Fibroblast of lung (primary cell): ENCODE data around the gene TMEM175. TPM values are rescaled to one million over a fixed set of nuclear protein-coding genes. Genes with fewer than 3 reads are reported as not detected.

Experiments
- DNase-seq, 2 donors: peaks; one replicate each; pipeline versions ENCODE4 v3.0.0 to v3.0.0-alpha.2; 2010; ENCODE audit warnings: low read depth in 2 of 2
- H2AFZ ChIP-seq: 2 replicates; pipeline ENCODE4 v1.5.1; 2012; ENCODE audit warnings: low read length, control low read depth, inconsistent platforms
- H3K27ac ChIP-seq: 2 replicates; pipeline ENCODE4 v1.5.1; 2011; ENCODE audit warnings: low read length, control low read depth; ENCODE audit not compliant: insufficient read depth
- H3K27me3 ChIP-seq: 2 replicates; pipeline ENCODE4 v1.5.1; 2011; ENCODE audit warnings: mild to moderate bottlenecking, low read length; ENCODE audit not compliant: control insufficient read depth, insufficient read depth
- H3K36me3 ChIP-seq: 2 replicates; pipeline ENCODE4 v1.5.1; 2011; ENCODE audit warnings: low read length; ENCODE audit not compliant: control insufficient read depth, insufficient read depth
- H3K4me1 ChIP-seq: 2 replicates; pipeline ENCODE4 v1.5.1; 2011; ENCODE audit warnings: low read length; ENCODE audit not compliant: control insufficient read depth, insufficient read depth; ENCODE audit errors: extremely low read depth
- H3K4me2 ChIP-seq: 2 replicates; pipeline ENCODE4 v1.5.1; 2011; ENCODE audit warnings: low read length, control low read depth; ENCODE audit not compliant: insufficient read depth; ENCODE audit errors: extremely low read depth
- H3K4me3 ChIP-seq, 4 experiments: fragments of 200-600 bp in 1 of 4; sonication (generic) in 1 of 4; replicated peaks in 1 of 4; 2 replicates each; pipeline ENCODE4 v1.5.1; 2011 to 2016; ENCODE audit warnings: low read length in 4 of 4, low read depth in 3 of 4, mild to moderate bottlenecking in 3 of 4, control low read depth in 2 of 4, inconsistent platforms in 1 of 4, mixed read lengths in 1 of 4; ENCODE audit not compliant: insufficient read depth in 1 of 4; ENCODE audit errors: control extremely low read depth in 1 of 4
- H3K79me2 ChIP-seq: 2 replicates; pipeline ENCODE4 v1.5.1; 2012; ENCODE audit warnings: mild to moderate bottlenecking, low read length, inconsistent platforms; ENCODE audit not compliant: control insufficient read depth, insufficient read depth
- H3K9ac ChIP-seq: 2 replicates; pipeline ENCODE4 v1.5.1; 2011; ENCODE audit warnings: mild to moderate bottlenecking, low read length, control low read depth; ENCODE audit not compliant: insufficient read depth
- H3K9me3 ChIP-seq: 2 replicates; pipeline ENCODE4 v1.5.1; 2012; ENCODE audit warnings: low read depth, low read length; ENCODE audit not compliant: control insufficient read depth, insufficient read depth
- H4K20me1 ChIP-seq: 2 replicates; pipeline ENCODE4 v1.5.1; 2011; ENCODE audit warnings: low read length; ENCODE audit not compliant: control insufficient read depth, insufficient read depth; ENCODE audit errors: extremely low read depth
- CTCF ChIP-seq, 2 donors: IDR thresholded peaks in 1 of 2; conservative IDR thresholded peaks in 1 of 2; 1 replicate in 1 of 2; 2 replicates in 1 of 2; pipeline ENCODE4 v1.5.1; 2011 to 2012; ENCODE audit warnings: low read length in 2 of 2, control low read depth in 1 of 2, inconsistent platforms in 1 of 2, low read depth in 1 of 2, mild to moderate bottlenecking in 1 of 2
- EZH2 ChIP-seq: IDR thresholded peaks from 2 replicates; pipeline ENCODE4 v1.5.1; 2012; ENCODE audit warnings: low read length, control low read depth, mild to moderate bottlenecking; ENCODE audit errors: missing control alignments
- polyA plus RNA-seq, 2 donors: library from polyadenylated mRNA; depleted of rRNA in 1 of 2; stranded (reverse) in 1 of 2; unstranded in 1 of 2; fragments of >200 nt; gene quantifications; 2 replicates each; pipeline ENCODE4 v1.2.1, GENCODE V29; 2011 to 2012; ENCODE audit warnings: missing spikeins in 1 of 2
- total RNA-seq: library from RNA; depleted of rRNA; stranded (reverse); fragments of >200 nt; gene quantifications from 2 replicates; pipeline ENCODE4 v1.2.1, GENCODE V29; 2014

Gene TMEM175
- total and polyA plus RNA-seq, 2 donors (not counting 1 experiment from before 2014, with no cell fraction given): 16.3 to 23.9 TPM

GRCh38 chr4:956531-957230 lies 24.4 kb downstream of the TMEM175 start:
- Histone ChIP-seq H3K27me3 (no peaks in the 10 kb centered on the region), H4K20me1 (no peaks in the 10 kb centered on the region), H3K27ac (no peak overlapping the region), H3K4me3 (no peak overlapping the region), H3K9me3 (no peaks in the 10 kb centered on the region), H3K79me2 (no peaks in the 10 kb centered on the region), H3K9ac (no peak overlapping the region), H3K36me3 (peaks cover 11% of the 10 kb centered on the region), H3K4me1 (no peaks in the 10 kb centered on the region), H3K4me2 (no peak overlapping the region), H2AFZ (no peak overlapping the region)
- no peak for DNase-seq
- TF ChIP-seq EZH2 (no peak), CTCF (conservative IDR thresholded peaks at IDR 0.05 in 1 of 2, IDR thresholded peaks at IDR 0.05 in 1 of 2; ENCODE audit: low read depth in 1 of 2, low read length in 2 of 2) (no peak)

- no peaks in the 10 kb centered on the region for H4K20me1 ChIP-seq
- no peaks in the 10 kb centered on the region for H3K9me3 ChIP-seq
- DNase-seq: no peak
- no peak overlapping the region for H2AFZ ChIP-seq
- no peaks in the 10 kb centered on the region for H3K27me3 ChIP-seq
- H3K36me3 ChIP-seq: peaks cover 12% of the 10 kb centered on the region
- H3K9ac ChIP-seq: no peak overlapping the region
- no peaks in the 10 kb centered on the region for H3K4me1 ChIP-seq
- H3K4me2 ChIP-seq: no peak overlapping the region
- H3K4me3 ChIP-seq: no peak overlapping the region
- no peaks in the 10 kb centered on the region for H3K79me2 ChIP-seq
- TF ChIP-seq EZH2: no peak
- no peak for TF ChIP-seq CTCF (conservative IDR thresholded peaks at IDR 0.05 in 1 of 2, IDR thresholded peaks at IDR 0.05 in 1 of 2; ENCODE audit: low read depth in 1 of 2, low read length in 2 of 2)
- no peak overlapping the region for H3K27ac ChIP-seq
These were observed 24.9 kb downstream of the TMEM175 start for GRCh38 chr4:957231-957580.

GRCh38 chr4:957581-958313 lies 25.5 kb downstream of the TMEM175 start:
- no peak overlapping the region for H3K4me2 ChIP-seq
- H3K36me3 ChIP-seq: peaks cover 12% of the 10 kb centered on the region
- H3K27ac ChIP-seq: no peak overlapping the region
- no peaks in the 10 kb centered on the region for H3K9me3 ChIP-seq
- no peaks in the 10 kb centered on the region for H3K4me1 ChIP-seq
- H3K79me2 ChIP-seq: no peaks in the 10 kb centered on the region
- no peaks in the 10 kb centered on the region for H3K27me3 ChIP-seq
- DNase-seq: no peak
- no peak overlapping the region for H3K9ac ChIP-seq
- H4K20me1 ChIP-seq: no peaks in the 10 kb centered on the region
- no peak for TF ChIP-seq EZH2
- TF ChIP-seq CTCF (conservative IDR thresholded peaks at IDR 0.05 in 1 of 2, IDR thresholded peaks at IDR 0.05 in 1 of 2; ENCODE audit: low read depth in 1 of 2, low read length in 2 of 2): no peak
- H3K4me3 ChIP-seq: no peak overlapping the region
- H2AFZ ChIP-seq: no peak overlapping the region
